ENCODE results near the gene RNF34. TPM values are rescaled to one million over a fixed set of nuclear protein-coding genes. Genes with fewer than 3 reads are reported as not detected.

The RNF34 gene
- total RNA-seq, 1 experiment from 2014 or later = 40.9 TPM

GRCh38 chr12:121465921-121466793, 66.2 kb downstream of the RNF34 start:
- H3K9me3 Mint-ChIP-seq (ENCODE audit: unreplicated experiment) = no peaks in the 10 kb centered on the region
- BruUV-seq (replicated peaks) = TSS peak; percentile 66
- ChIA-PET POLR2A (interaction anchor here (0.6 to 1.9 kb wide), 5 partner anchors 13 to 114 kb away, joined by 3 to 7 read pairs (median 3); partner anchors contain the start of genes ANAPC5 and RNF34), CTCF (interaction anchor here (0.6 to 1.4 kb wide), 3 partner anchors 23 to 498 kb away, joined by 3 to 4 read pairs (median 3); no protein-coding TSS in a partner anchor)
- intact Hi-C loops (cut with micrococcal nuclease) = no loop called here
- peak; percentile 25 for DNase-seq (ENCODE audit: unreplicated experiment)
- H3K4me3 Mint-ChIP-seq (ENCODE audit: unreplicated experiment) = peak overlapping the region; percentile 85
- TF ChIP-seq CTCF (IDR thresholded peaks at IDR 0.05; ENCODE audit: unreplicated experiment) = no peak
- H3K27me3 Mint-ChIP-seq (ENCODE audit: insufficient read depth, unreplicated experiment) = no peaks in the 10 kb centered on the region
- H3K27ac Mint-ChIP-seq (ENCODE audit: low read depth, unreplicated experiment) = peak overlapping the region; percentile 67
- H3K36me3 Mint-ChIP-seq (ENCODE audit: insufficient read depth, unreplicated experiment) = peaks cover 6% of the 10 kb centered on the region
- peaks cover 9% of the 10 kb centered on the region for H3K4me1 Mint-ChIP-seq (ENCODE audit: insufficient read depth, unreplicated experiment)

GRCh38 chr12:121466794-121467637, 67.1 kb downstream of the RNF34 start:
- Mint-ChIP-seq H3K4me1 (ENCODE audit: insufficient read depth, unreplicated experiment) (peaks cover 9% of the 10 kb centered on the region), H3K4me3 (ENCODE audit: unreplicated experiment) (peak overlapping the region; percentile 85), H3K9me3 (ENCODE audit: unreplicated experiment) (no peaks in the 10 kb centered on the region), H3K36me3 (ENCODE audit: insufficient read depth, unreplicated experiment) (no peaks in the 10 kb centered on the region), H3K27me3 (ENCODE audit: insufficient read depth, unreplicated experiment) (no peaks in the 10 kb centered on the region), H3K27ac (ENCODE audit: low read depth, unreplicated experiment) (no peak overlapping the region)
- BruUV-seq (replicated peaks) = no TSS peak
- POLR2A ChIA-PET = interaction anchor here (0.6 to 1.9 kb wide), 3 partner anchors 66 to 461 kb away, joined by 3 to 7 read pairs (median 3); partner anchors contain the start of gene RNF34
- TF ChIP-seq CTCF (IDR thresholded peaks at IDR 0.05; ENCODE audit: unreplicated experiment) = no peak
- CTCF ChIA-PET = interaction anchor here (0.6 kb wide), 1 partner anchor 497 kb away, joined by 3 read pairs; no protein-coding TSS in a partner anchor
- peak; percentile 89 for DNase-seq (ENCODE audit: unreplicated experiment)
- intact Hi-C loops (cut with micrococcal nuclease) = no loop called here

GRCh38 chr12:121467638-121468498, 68.0 kb downstream of the RNF34 start:
- TF ChIP-seq CTCF (IDR thresholded peaks at IDR 0.05; ENCODE audit: unreplicated experiment) = no peak
- H3K4me1 Mint-ChIP-seq (ENCODE audit: insufficient read depth, unreplicated experiment) = peaks cover 9% of the 10 kb centered on the region
- H3K27me3 Mint-ChIP-seq (ENCODE audit: insufficient read depth, unreplicated experiment) = no peaks in the 10 kb centered on the region
- H3K4me3 Mint-ChIP-seq (ENCODE audit: unreplicated experiment) = peak overlapping the region; percentile 38
- DNase-seq (ENCODE audit: unreplicated experiment) = peak; percentile 18
- no peaks in the 10 kb centered on the region for H3K9me3 Mint-ChIP-seq (ENCODE audit: unreplicated experiment)
- no TSS peak for BruUV-seq (replicated peaks)
- no peak overlapping the region for H3K27ac Mint-ChIP-seq (ENCODE audit: low read depth, unreplicated experiment)
- POLR2A ChIA-PET = interaction anchor here (0.6 to 1.2 kb wide), 4 partner anchors 67 to 462 kb away, joined by 3 to 4 read pairs (median 3); partner anchors contain the start of gene RNF34
- no peaks in the 10 kb centered on the region for H3K36me3 Mint-ChIP-seq (ENCODE audit: insufficient read depth, unreplicated experiment)
- CTCF ChIA-PET = interaction anchor here (0.6 to 1.2 kb wide), 2 partner anchors 128 to 157 kb away, joined by 3 to 4 read pairs; no protein-coding TSS in a partner anchor
- intact Hi-C loops (cut with micrococcal nuclease) = no loop called here
